ENCODE results near the gene CAMK1.

GRCh38 chr3:9765865-9766264 lies 3.9 kb downstream of the CAMK1 start:
- TF ChIP-seq CTCF (IDR thresholded peaks at IDR 0.05) = no peak
- TF ChIP-seq POLR2AphosphoS5 (IDR thresholded peaks at IDR 0.05; ENCODE audit: insufficient read depth in 1 of 2, low read depth in 1 of 2) = no peak
- no peak for TF ChIP-seq POLR2A (IDR thresholded peaks at IDR 0.05)
